ENCODE data around the gene THAP11. TPM values are rescaled to one million over a fixed set of nuclear protein-coding genes. Genes with fewer than 3 reads are reported as not detected.

The THAP11 gene
- total and polyA plus RNA-seq, 2 of the 13 experiments (the other 11 are each of a cell fraction or from before 2014, with no cell fraction given) = 44.2 to 53.4 TPM

- TF ChIP-seq HINFP (CRISPR knock-in tag; IDR thresholded peaks at IDR 0.05; ENCODE audit: low read depth) (no peak), HOMEZ (CRISPR knock-in tag; IDR thresholded peaks at IDR 0.05; ENCODE audit: low read depth) (no peak), SYNCRIP (IDR thresholded peaks at IDR 0.05; ENCODE audit: insufficient read depth, low read depth, low read length) (no peak), MAZ (IDR thresholded peaks at IDR 0.05; ENCODE audit: borderline replicate concordance, low read depth, low read length) (no peak), MAZ (CRISPR knock-in tag; IDR thresholded peaks at IDR 0.05; ENCODE audit: low read depth) (no peak), GRHL1 (CRISPR knock-in tag; conservative IDR thresholded peaks at IDR 0.05) (no peak), ZHX1 (CRISPR knock-in tag; IDR thresholded peaks at IDR 0.05; ENCODE audit: low read depth) (no peak; the same call in 1 of the 2 replicates), KDM3A (CRISPR knock-in tag; IDR thresholded peaks at IDR 0.05; ENCODE audit: low read depth) (no peak), NFIC (IDR thresholded peaks at IDR 0.05; ENCODE audit: low read length) (no peak), CEBPZ (IDR thresholded peaks at IDR 0.05; ENCODE audit: low read length) (no peak), HOXA9 (CRISPR knock-in tag; IDR thresholded peaks at IDR 0.05; ENCODE audit: borderline replicate concordance) (no peak), NPAS2 (CRISPR knock-in tag; IDR thresholded peaks at IDR 0.05; ENCODE audit: borderline replicate concordance) (no peak), ZBTB46 (CRISPR knock-in tag; IDR thresholded peaks at IDR 0.05; ENCODE audit: borderline replicate concordance) (no peak)
These were observed 5.1 kb downstream of the THAP11 start, which contains the start of gene CENPT (continued) for GRCh38 chr16:67847064-67847861.

Measured in HepG2 (cell line).